ENCODE results near the gene PRR12.

GRCh38 chr19:49567861-49568441 is 23.0 kb upstream of the PRR12 start:
- TF ChIP-seq EZH2phosphoT487 (IDR thresholded peaks at IDR 0.05; ENCODE audit: low read length) (no peak), CTCF (IDR thresholded peaks at IDR 0.05; ENCODE audit: low read length) (no peak), EZH2 (optimal IDR thresholded peaks at IDR 0.05; ENCODE audit: low read depth, low read length) (no peak)
